Trophoblast cell (in vitro differentiated cells and primary cell): ENCODE results near the gene MAT2A.
A peak's percentile ranks its signal among the peaks of the same experiment; 100 is the strongest.

Source experiments
- DNase-seq, 2 donors: peaks; one replicate each; pipeline ENCODE4 v3.0.0-alpha.2; 2016
- H2AFZ ChIP-seq: 2 replicates; pipeline ENCODE4 v1.6.1; 2013; ENCODE audit warnings: low read length, moderate library complexity, mild to moderate bottlenecking; ENCODE audit not compliant: insufficient read depth, poor library complexity
- H2AK5ac ChIP-seq: 2 replicates; pipeline ENCODE4 v1.6.1; 2013; ENCODE audit warnings: mild to moderate bottlenecking, low read length
- H2BK120ac ChIP-seq: 2 replicates; pipeline ENCODE4 v1.6.1; 2013; ENCODE audit warnings: low read length, mild to moderate bottlenecking, moderate library complexity; ENCODE audit not compliant: insufficient read depth, poor library complexity
- H2BK12ac ChIP-seq: 2 replicates; pipeline ENCODE4 v1.6.1; 2013; ENCODE audit warnings: mild to moderate bottlenecking, low read length, moderate library complexity
- H2BK5ac ChIP-seq: 2 replicates; pipeline ENCODE4 v1.6.1; 2013; ENCODE audit warnings: low read length, low read depth, moderate library complexity, mild to moderate bottlenecking; ENCODE audit not compliant: poor library complexity
- H3K14ac ChIP-seq: 2 replicates; pipeline ENCODE4 v1.6.1; 2013; ENCODE audit warnings: mild to moderate bottlenecking, low read length
- H3K18ac ChIP-seq: 2 replicates; pipeline ENCODE4 v1.6.1; 2013; ENCODE audit warnings: mild to moderate bottlenecking, low read length
- H3K23ac ChIP-seq: 2 replicates; pipeline ENCODE4 v1.6.1; 2013; ENCODE audit warnings: low read length
- H3K27ac ChIP-seq: 2 replicates; pipeline ENCODE4 v1.5.1; 2013; ENCODE audit warnings: low read depth, mild to moderate bottlenecking, inconsistent platforms, low read length, moderate library complexity
- H3K27me3 ChIP-seq: 2 replicates; pipeline ENCODE4 v1.6.1; 2013; ENCODE audit warnings: inconsistent platforms, mild to moderate bottlenecking, low read length, moderate library complexity; ENCODE audit not compliant: insufficient read depth
- H3K36me3 ChIP-seq, 2 experiments: 1 replicate in 1 of 2; 2 replicates in 1 of 2; pipeline ENCODE4 v1.6.1; 2013; ENCODE audit warnings: low read length in 2 of 2, mild to moderate bottlenecking in 2 of 2, moderate library complexity in 1 of 2; ENCODE audit not compliant: insufficient read depth in 2 of 2, control insufficient read depth in 1 of 2
- H3K4ac ChIP-seq: 2 replicates; pipeline ENCODE4 v1.6.1; 2013; ENCODE audit warnings: low read depth, mild to moderate bottlenecking, low read length, moderate library complexity
- H3K4me1 ChIP-seq, 2 experiments: 1 replicate in 1 of 2; 2 replicates in 1 of 2; pipeline ENCODE4 v1.6.1; 2013; ENCODE audit warnings: low read length in 2 of 2, mild to moderate bottlenecking in 2 of 2, moderate library complexity in 1 of 2; ENCODE audit not compliant: insufficient read depth in 2 of 2, control insufficient read depth in 1 of 2
- H3K4me2 ChIP-seq: 2 replicates; pipeline ENCODE4 v1.6.1; 2013; ENCODE audit warnings: inconsistent platforms, mild to moderate bottlenecking, low read length, moderate library complexity
- H3K4me3 ChIP-seq: 2 replicates; pipeline ENCODE4 v1.5.1; 2013; ENCODE audit warnings: mild to moderate bottlenecking, low read depth, low read length, inconsistent platforms
- H3K79me1 ChIP-seq: one replicate; pipeline ENCODE4 v1.6.1; 2013; ENCODE audit warnings: low read length
- H3K79me2 ChIP-seq: 2 replicates; pipeline ENCODE4 v1.6.1; 2013; ENCODE audit warnings: low read length, mild to moderate bottlenecking; ENCODE audit not compliant: control insufficient read depth, insufficient read depth, poor library complexity
- H3K9ac ChIP-seq: 2 replicates; pipeline ENCODE4 v1.6.1; 2013; ENCODE audit warnings: mild to moderate bottlenecking, low read length
- H3K9me3 ChIP-seq: 2 replicates; pipeline ENCODE4 v1.6.1; 2013; ENCODE audit warnings: low read depth, mild to moderate bottlenecking, control low read depth, inconsistent platforms, low read length; ENCODE audit not compliant: insufficient read depth
- H4K12ac ChIP-seq: 2 replicates; pipeline ENCODE4 v1.6.1; 2013; ENCODE audit warnings: low read depth, mild to moderate bottlenecking, low read length, moderate library complexity
- H4K8ac ChIP-seq: 2 replicates; pipeline ENCODE4 v1.6.1; 2013; ENCODE audit warnings: low read depth, mild to moderate bottlenecking, low read length, moderate library complexity
- H4K91ac ChIP-seq: one replicate; pipeline ENCODE4 v1.6.1; 2013; ENCODE audit warnings: low read depth, mild to moderate bottlenecking, low read length, moderate library complexity
- WGBS: extraction: QIAGEN DNeasy Blood & Tissue Kit; methylation state at CpG from one replicate; pipeline ENCODE4 v1.1.7; 2013; ENCODE audit warnings: missing lambda C conversion rate; ENCODE audit not compliant: insufficient read length, insufficient coverage; ENCODE audit errors: extremely low coverage; 5-methylcytosine and 5-hydroxymethylcytosine counted together

The MAT2A gene

GRCh38 chr2:85584354-85584856 lies 45.4 kb downstream of the MAT2A start, which contains the start of gene VAMP5:
Gene VAMP5 (plus strand): TSS chr2:85584431. CDS start chr2:85584491, 60 bp downstream.
- Histone ChIP-seq H3K23ac (no peak within 1 kb of the TSS), H3K9ac (no peak within 1 kb of the TSS), H2BK120ac (peak within 1 kb of the TSS; percentile 48), H3K4me1 (peaks cover 32 to 35% of the 10 kb centered on the region in 2 experiments), H3K4me2 (peak within 1 kb of the TSS; percentile 46), H3K4ac (no peak within 1 kb of the TSS), H4K8ac (peak within 1 kb of the TSS; percentile 52), H3K14ac (peak within 1 kb of the TSS; percentile 12), H3K79me1 (peaks cover 4% of the 10 kb centered on the region), H4K12ac (no peak within 1 kb of the TSS), H3K27ac (peak within 1 kb of the TSS; percentile 28), H2BK12ac (peak within 1 kb of the TSS; percentile 2), H2BK5ac (peak within 1 kb of the TSS; percentile 9), H3K79me2 (no peaks in the 10 kb centered on the region), H3K36me3 (peaks cover 8 to 10% of the 10 kb centered on the region in 2 experiments), H3K4me3 (peak within 1 kb of the TSS; percentile 19), H3K27me3 (no peaks in the 10 kb centered on the region), H3K18ac (no peak within 1 kb of the TSS), H4K91ac (peak within 1 kb of the TSS; percentile 4), H3K9me3 (no peaks in the 10 kb centered on the region), H2AK5ac (no peak within 1 kb of the TSS), H2AFZ (peak within 1 kb of the TSS; percentile 25)
- no CpG with 5 or more reads among the region's 52 CpGs for WGBS
- no peak for DNase-seq

GRCh38 chr2:85584857-85585780 lies 46.2 kb downstream of the MAT2A start:
- DNase-seq = peak; percentile 75 to 84
- Histone ChIP-seq H3K18ac (no peak overlapping the region), H3K27ac (peak overlapping the region; percentile 28), H2AFZ (peak overlapping the region; percentile 25), H4K12ac (no peak overlapping the region), H3K9ac (no peak overlapping the region), H2BK120ac (peak overlapping the region; percentile 48), H3K27me3 (no peaks in the 10 kb centered on the region), H3K79me2 (no peaks in the 10 kb centered on the region), H3K14ac (peak overlapping the region; percentile 12), H3K4me1 (peaks cover 24 to 28% of the 10 kb centered on the region in 2 experiments), H4K91ac (no peak overlapping the region), H4K8ac (peak overlapping the region; percentile 52), H3K4ac (no peak overlapping the region), H3K4me2 (peak overlapping the region; percentile 46), H3K9me3 (no peaks in the 10 kb centered on the region), H3K79me1 (peaks cover 4% of the 10 kb centered on the region), H3K4me3 (no peak overlapping the region), H3K23ac (no peak overlapping the region), H3K36me3 (peaks cover 8 to 10% of the 10 kb centered on the region in 2 experiments), H2BK12ac (peak overlapping the region; percentile 2), H2AK5ac (no peak overlapping the region), H2BK5ac (peak overlapping the region; percentile 9)
- no CpG with 5 or more reads among the region's 9 CpGs for WGBS

GRCh38 chr2:85585781-85586105 lies 46.8 kb downstream of the MAT2A start:
- WGBS = no CpG with 5 or more reads among the region's 1 CpG
- Histone ChIP-seq H2BK120ac (no peak overlapping the region), H2AFZ (no peak overlapping the region), H3K36me3 (peaks cover 7 to 8% of the 10 kb centered on the region in 2 experiments), H4K91ac (no peak overlapping the region), H3K27me3 (no peaks in the 10 kb centered on the region), H3K9me3 (no peaks in the 10 kb centered on the region), H3K79me1 (peaks cover 4% of the 10 kb centered on the region), H3K14ac (no peak overlapping the region), H3K4ac (no peak overlapping the region), H3K4me3 (no peak overlapping the region), H2BK5ac (no peak overlapping the region), H4K8ac (no peak overlapping the region), H2AK5ac (no peak overlapping the region), H3K18ac (no peak overlapping the region), H3K23ac (no peak overlapping the region), H4K12ac (no peak overlapping the region), H3K79me2 (no peaks in the 10 kb centered on the region), H3K27ac (no peak overlapping the region), H3K4me2 (no peak overlapping the region), H3K9ac (no peak overlapping the region), H2BK12ac (no peak overlapping the region), H3K4me1 (peaks cover 23 to 27% of the 10 kb centered on the region in 2 experiments)
- DNase-seq = peak; percentile 73 to 93

- Histone ChIP-seq H4K12ac (no peak overlapping the region), H3K36me3 (no peaks in the 10 kb centered on the region), H3K4ac (no peak overlapping the region), H2BK5ac (no peak overlapping the region), H3K4me3 (no peak overlapping the region), H4K91ac (no peak overlapping the region), H3K79me2 (no peaks in the 10 kb centered on the region), H3K9me3 (no peaks in the 10 kb centered on the region), H4K8ac (no peak overlapping the region), H2AFZ (no peak overlapping the region), H3K4me2 (no peak overlapping the region), H3K4me1 (peaks cover 23 to 31% of the 10 kb centered on the region in 2 experiments), H2BK12ac (no peak overlapping the region), H3K9ac (no peak overlapping the region), H3K79me1 (peaks cover 4% of the 10 kb centered on the region), H3K18ac (no peak overlapping the region), H3K27ac (peak overlapping the region; percentile 9), H3K14ac (no peak overlapping the region), H2AK5ac (no peak overlapping the region), H3K23ac (no peak overlapping the region), H2BK120ac (no peak overlapping the region), H3K27me3 (no peaks in the 10 kb centered on the region)
- no CpG with 5 or more reads among the region's 4 CpGs for WGBS
- peak; percentile 34 to 50 for DNase-seq
Observed at GRCh38 chr2:85588236-85588635, 49.3 kb downstream of the MAT2A start.
